IPS DF 19.7 (cell line): ENCODE data around the gene SPTLC2.

Experiments
- DNase-seq: peaks from one replicate; pipeline ENCODE4 v3.0.0-alpha.2; 2013; ENCODE audit warnings: low read depth, low spot score

SPTLC2 gene

GRCh38 chr14:77622366-77622961 lies 6.0 kb upstream of the SPTLC2 start:
- DNase-seq, result no peak

- DNase-seq, result no peak
Measured at GRCh38 chr14:77620222-77620870, 3.9 kb upstream of the SPTLC2 start.

GRCh38 chr14:77618381-77618970 lies 2.0 kb upstream of the SPTLC2 start:
- no peak for DNase-seq

- DNase-seq, result no peak
Measured at GRCh38 chr14:77616133-77616453, 344 bp downstream of the SPTLC2 start.

- no peak for DNase-seq
Measured at GRCh38 chr14:77615361-77616132, 890 bp downstream of the SPTLC2 start.

DNA sequence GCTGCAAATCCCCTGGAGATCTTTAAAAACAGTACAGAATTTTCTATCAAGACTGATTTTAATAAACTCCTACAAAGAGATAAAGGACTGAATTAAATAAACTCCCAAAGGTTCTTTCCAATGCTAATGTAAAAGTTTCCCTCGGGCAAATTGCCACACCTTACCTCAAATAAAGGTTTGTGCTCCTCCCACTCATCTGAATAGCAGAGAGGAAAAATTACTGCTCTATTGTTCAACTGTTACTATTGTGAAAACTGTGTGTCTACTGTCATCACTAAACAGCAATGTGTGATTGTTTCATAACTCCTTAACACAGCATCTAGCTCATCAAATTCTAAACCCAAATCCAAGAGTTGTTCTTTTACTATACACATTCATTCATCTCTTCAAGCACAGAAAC lies 3.2 kb downstream of the SPTLC2 start:
- no peak for DNase-seq

DNA sequence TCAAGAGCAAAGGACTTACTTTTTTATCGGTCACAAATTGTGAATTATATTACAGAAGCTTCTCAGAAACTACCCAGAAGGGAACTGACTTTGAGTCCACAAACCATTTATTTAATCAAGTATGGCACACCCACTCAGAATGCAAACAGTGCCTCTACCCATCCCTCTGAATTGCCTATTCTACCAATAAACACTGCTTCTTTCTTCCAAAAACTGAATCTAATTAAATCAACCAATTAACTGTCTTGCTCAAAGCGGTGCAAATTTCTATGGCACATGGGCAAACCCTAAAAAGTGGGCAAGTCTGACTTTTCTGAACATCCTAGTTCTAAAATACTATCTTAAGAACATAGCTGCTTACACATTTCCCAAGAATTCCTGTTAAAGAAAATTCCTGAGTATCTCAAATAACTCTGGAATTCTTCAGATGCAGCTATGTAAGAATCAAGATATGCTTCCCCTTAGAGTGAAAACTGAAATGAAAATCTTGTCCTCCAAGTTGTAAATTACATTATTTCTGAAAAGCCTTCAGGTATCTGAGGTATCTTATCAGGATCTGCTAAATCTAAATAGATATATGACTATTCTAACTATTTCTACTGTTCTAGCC lies 4.3 kb downstream of the SPTLC2 start:
- no peak for DNase-seq

DNA sequence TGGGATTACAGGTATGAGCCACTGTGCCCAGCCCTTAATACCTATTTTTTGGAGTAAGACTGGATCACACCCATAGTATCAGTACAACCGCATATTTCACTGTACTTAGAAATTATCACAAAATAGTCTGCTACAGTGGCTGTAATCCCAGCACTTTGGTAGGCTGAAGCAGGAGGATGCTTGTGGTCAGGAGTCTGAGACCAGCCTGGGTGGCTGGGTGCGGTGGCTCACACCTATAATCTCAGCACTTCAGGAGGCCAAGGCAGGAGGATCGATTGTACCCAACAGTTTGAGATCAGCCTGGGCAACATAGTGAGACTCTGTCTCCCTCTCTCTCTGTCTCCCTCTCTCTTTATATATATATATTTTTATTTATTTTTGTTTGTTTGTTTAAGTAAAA lies 5.9 kb downstream of the SPTLC2 start:
- DNase-seq, result no peak

GRCh38 chr14:77609922-77610321 lies 6.5 kb downstream of the SPTLC2 start:
- no peak for DNase-seq

GRCh38 chr14:77607741-77608302 lies 8.6 kb downstream of the SPTLC2 start:
- DNase-seq, result no peak

GRCh38 chr14:77605392-77605972 lies 11.0 kb downstream of the SPTLC2 start:
- DNase-seq, result no peak

GRCh38 chr14:77603654-77604255 lies 12.7 kb downstream of the SPTLC2 start:
- no peak for DNase-seq

DNA sequence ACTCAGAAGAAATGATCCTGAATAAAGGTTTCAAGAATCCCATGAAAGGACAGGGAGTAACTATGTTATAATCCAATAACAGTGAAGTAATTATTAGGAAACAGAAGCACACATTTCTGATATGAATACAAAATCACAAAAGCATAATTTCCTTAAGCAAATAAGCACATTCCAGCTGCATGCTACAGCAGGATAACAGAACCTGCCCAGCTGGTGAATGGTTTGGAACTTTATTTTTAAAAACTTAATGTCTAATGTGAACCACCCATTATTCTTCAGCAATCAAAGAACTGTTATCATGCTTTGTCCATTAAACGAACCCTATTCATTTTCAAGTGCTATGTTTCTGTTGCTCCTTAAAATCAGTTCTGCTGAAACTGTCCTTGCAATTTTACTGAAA lies 13.4 kb downstream of the SPTLC2 start:
- no peak for DNase-seq

- no peak for DNase-seq
Measured at GRCh38 chr14:77601846-77602619, 14.4 kb downstream of the SPTLC2 start.

GRCh38 chr14:77599889-77600288 lies 16.5 kb downstream of the SPTLC2 start:
- no peak for DNase-seq

- no peak for DNase-seq
Measured at GRCh38 chr14:77598366-77599070, 17.9 kb downstream of the SPTLC2 start.

GRCh38 chr14:77593501-77593961 lies 22.9 kb downstream of the SPTLC2 start:
- no peak for DNase-seq

DNA sequence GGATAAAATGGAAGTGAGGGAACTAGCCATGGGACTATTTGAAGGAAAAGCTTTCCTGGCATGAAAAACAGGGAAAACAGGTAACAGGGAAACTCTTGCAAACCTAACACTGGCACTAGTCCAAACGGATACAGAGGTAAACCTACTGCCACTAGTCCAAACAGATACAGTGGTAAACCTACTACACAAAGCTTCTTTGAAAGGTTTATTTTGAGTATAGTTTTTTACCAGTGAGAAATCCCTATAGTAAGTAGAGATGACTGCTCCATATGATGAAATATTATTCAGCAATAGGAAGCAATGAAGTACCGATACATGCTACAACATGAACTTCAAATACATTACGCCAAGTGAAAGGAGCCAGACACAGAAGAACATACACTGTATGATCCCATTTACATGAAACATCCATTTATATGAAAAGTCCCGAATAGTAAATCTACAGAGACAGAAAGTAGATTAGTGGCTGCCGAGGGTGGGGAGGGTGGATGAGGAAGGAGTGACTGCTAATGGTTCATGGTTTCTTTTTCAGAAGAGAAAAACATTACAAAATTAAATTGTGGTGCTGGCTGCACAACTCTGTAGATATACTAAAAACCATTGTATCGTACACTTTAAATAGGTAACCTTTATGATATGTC lies 25.5 kb downstream of the SPTLC2 start:
- DNase-seq, result no peak

DNA sequence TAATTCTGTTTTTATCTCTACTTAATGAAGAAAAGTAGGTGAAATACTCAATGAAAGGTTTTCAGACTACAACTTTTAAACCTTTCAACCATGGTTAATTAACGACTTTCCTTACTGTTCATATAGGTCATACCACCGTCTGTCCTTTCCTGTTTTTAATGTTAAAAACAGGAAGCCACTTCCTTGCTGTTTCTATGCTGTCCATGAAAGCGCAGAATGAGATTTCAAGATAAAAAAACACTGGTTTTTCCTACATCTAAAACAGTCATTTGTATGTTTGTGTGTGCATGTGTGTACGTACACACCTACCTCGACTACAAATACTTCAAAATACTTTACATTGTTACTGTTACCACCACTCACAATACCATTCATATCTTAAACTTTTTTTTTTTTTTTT lies 27.3 kb downstream of the SPTLC2 start:
- no peak for DNase-seq
